BLaER1 (cell line): ENCODE measurements around the gene PDE1C.

Experiments used
- H3K27ac ChIP-seq: shearing (Covaris generic); formaldehyde crosslinking; 2 replicates; pipeline ENCODE4 v1.8.1; 2022
- H3K27me3 ChIP-seq: shearing (Covaris generic); formaldehyde crosslinking; 2 replicates; pipeline ENCODE4 v1.8.1; 2022
- H3K36me3 ChIP-seq: shearing (Covaris generic); formaldehyde crosslinking; 2 replicates; pipeline ENCODE4 v1.8.1; 2022
- H3K4me1 ChIP-seq: shearing (Covaris generic); formaldehyde crosslinking; 2 replicates; pipeline ENCODE4 v1.8.1; 2022
- H3K4me2 ChIP-seq: shearing (Covaris generic); formaldehyde crosslinking; 2 replicates; pipeline ENCODE4 v1.8.1; 2022
- H3K4me3 ChIP-seq: shearing (Covaris generic); formaldehyde crosslinking; 2 replicates; pipeline ENCODE4 v1.8.1; 2022
- H3K9ac ChIP-seq: shearing (Covaris generic); formaldehyde crosslinking; 2 replicates; pipeline ENCODE4 v1.8.1; 2022
- H3K9me3 ChIP-seq: shearing (Covaris generic); formaldehyde crosslinking; 2 replicates; pipeline ENCODE4 v1.8.1; 2022
- H4K20me1 ChIP-seq: shearing (Covaris generic); formaldehyde crosslinking; 2 replicates; pipeline ENCODE4 v1.8.1; 2022
- Cebpa-rat ChIP-seq: shearing (Covaris generic); IDR thresholded peaks from 2 replicates; pipeline ENCODE4 v1.8.1; 2022

PDE1C gene

GRCh38 chr7:32001948-32002347, 68.3 kb downstream of the PDE1C start:
- H3K4me1 ChIP-seq: no peaks in the 10 kb centered on the region
- H4K20me1 ChIP-seq: no peaks in the 10 kb centered on the region
- H3K27ac ChIP-seq: no peak overlapping the region
- no peak overlapping the region for H3K9ac ChIP-seq
- no peak for TF ChIP-seq Cebpa-rat
- H3K4me3 ChIP-seq: no peak overlapping the region
- no peaks in the 10 kb centered on the region for H3K27me3 ChIP-seq
- no peaks in the 10 kb centered on the region for H3K36me3 ChIP-seq
- no peak overlapping the region for H3K4me2 ChIP-seq
- H3K9me3 ChIP-seq: peaks cover 19% of the 10 kb centered on the region

- H3K4me1 ChIP-seq: no peaks in the 10 kb centered on the region
- no peak for TF ChIP-seq Cebpa-rat
- H3K27me3 ChIP-seq: no peaks in the 10 kb centered on the region
- H3K27ac ChIP-seq: no peak overlapping the region
- no peak overlapping the region for H3K9ac ChIP-seq
- H3K36me3 ChIP-seq: no peaks in the 10 kb centered on the region
- H3K4me2 ChIP-seq: no peak overlapping the region
- H3K4me3 ChIP-seq: no peak overlapping the region
- H4K20me1 ChIP-seq: no peaks in the 10 kb centered on the region
- H3K9me3 ChIP-seq: peaks cover 12% of the 10 kb centered on the region
Observed at GRCh38 chr7:31997423-31997822, 72.8 kb downstream of the PDE1C start.

- no peak overlapping the region for H3K27ac ChIP-seq
- TF ChIP-seq Cebpa-rat: no peak
- no peaks in the 10 kb centered on the region for H3K36me3 ChIP-seq
- no peaks in the 10 kb centered on the region for H3K9me3 ChIP-seq
- H3K4me1 ChIP-seq: peaks cover 10% of the 10 kb centered on the region
- H3K4me3 ChIP-seq: no peak overlapping the region
- no peaks in the 10 kb centered on the region for H4K20me1 ChIP-seq
- H3K9ac ChIP-seq: no peak overlapping the region
- no peaks in the 10 kb centered on the region for H3K27me3 ChIP-seq
- H3K4me2 ChIP-seq: no peak overlapping the region
Observed at GRCh38 chr7:31995134-31995533, 75.1 kb downstream of the PDE1C start.

DNA sequence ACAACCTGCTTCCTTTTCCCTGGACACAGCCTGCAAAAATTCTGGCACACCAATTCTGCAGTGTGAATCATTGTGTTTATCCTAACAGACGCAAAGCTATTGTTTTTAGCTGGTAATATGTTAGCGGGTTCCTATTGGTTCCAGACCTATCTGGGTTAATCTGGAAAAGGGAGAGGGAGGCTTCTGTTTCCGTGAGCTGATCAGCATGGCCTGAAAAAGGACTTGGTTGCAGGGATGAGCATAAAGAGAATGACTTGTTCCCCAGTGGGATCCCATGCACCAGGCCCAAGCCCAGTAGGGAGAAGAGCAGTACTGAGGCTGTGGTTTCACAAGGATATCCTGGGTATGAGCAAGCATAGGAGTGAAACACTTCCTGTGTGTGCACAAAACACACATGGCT, 78.4 kb downstream of the PDE1C start:
- H3K9ac ChIP-seq: no peak overlapping the region
- H3K27me3 ChIP-seq: no peaks in the 10 kb centered on the region
- no peak overlapping the region for H3K4me3 ChIP-seq
- no peaks in the 10 kb centered on the region for H3K9me3 ChIP-seq
- H3K36me3 ChIP-seq: no peaks in the 10 kb centered on the region
- H3K4me2 ChIP-seq: peak overlapping the region; percentile 49
- no peaks in the 10 kb centered on the region for H4K20me1 ChIP-seq
- peaks cover 10% of the 10 kb centered on the region for H3K4me1 ChIP-seq
- no peak for TF ChIP-seq Cebpa-rat
- no peak overlapping the region for H3K27ac ChIP-seq

DNA sequence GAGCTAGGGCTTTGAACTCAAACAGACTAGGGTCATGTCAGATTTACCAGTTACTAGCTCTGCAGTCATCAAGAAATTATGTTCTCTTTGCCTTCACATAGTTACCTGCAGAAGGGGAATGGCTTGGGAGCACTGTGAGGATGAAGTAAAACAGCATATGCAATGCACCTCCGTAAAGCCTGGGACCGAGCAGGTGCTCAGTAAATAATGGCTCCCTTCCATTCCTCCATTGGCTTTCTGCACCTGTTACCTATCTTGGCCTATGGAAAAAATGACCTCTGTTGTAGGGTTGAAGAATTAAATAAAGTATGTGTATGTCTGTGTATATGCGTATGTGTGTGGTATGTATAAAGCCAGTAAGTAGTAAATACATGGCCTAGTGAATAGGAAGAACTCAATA, 78.8 kb downstream of the PDE1C start:
- no peak overlapping the region for H3K4me2 ChIP-seq
- H3K36me3 ChIP-seq: no peaks in the 10 kb centered on the region
- H3K9ac ChIP-seq: no peak overlapping the region
- H3K4me3 ChIP-seq: no peak overlapping the region
- H3K9me3 ChIP-seq: no peaks in the 10 kb centered on the region
- no peak overlapping the region for H3K27ac ChIP-seq
- TF ChIP-seq Cebpa-rat: no peak
- no peaks in the 10 kb centered on the region for H3K27me3 ChIP-seq
- no peaks in the 10 kb centered on the region for H4K20me1 ChIP-seq
- H3K4me1 ChIP-seq: peaks cover 10% of the 10 kb centered on the region

DNA sequence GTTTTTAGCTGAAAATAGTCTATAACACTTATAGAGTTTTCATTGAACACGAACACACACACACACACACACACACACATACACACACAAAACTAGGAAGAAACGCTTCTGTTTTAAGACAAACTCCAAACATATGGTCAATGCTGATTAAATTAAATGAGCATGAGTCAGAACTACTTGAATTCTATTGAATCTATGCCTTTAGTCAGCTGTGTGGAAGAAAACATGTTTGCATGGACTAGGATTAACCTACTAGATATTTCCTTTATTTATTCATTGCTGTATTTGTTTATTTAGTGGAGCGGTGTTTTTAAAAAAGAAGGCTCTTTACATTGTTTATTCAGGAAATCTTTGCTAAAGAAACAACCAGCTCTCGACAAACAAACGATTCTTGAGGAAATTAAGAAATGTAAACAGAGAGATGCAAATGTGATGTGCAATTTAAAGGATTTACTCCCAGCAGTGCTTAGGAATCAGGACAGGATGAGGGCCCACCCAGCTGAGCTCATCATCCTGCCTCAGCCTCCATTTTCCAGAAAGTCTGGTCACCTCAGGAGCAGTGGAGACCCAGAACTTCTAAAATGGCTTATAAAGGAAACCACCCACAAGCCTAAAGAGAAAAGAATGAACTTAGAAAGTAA, 83.2 kb downstream of the PDE1C start:
- Histone ChIP-seq H4K20me1 (no peaks in the 10 kb centered on the region), H3K9me3 (no peaks in the 10 kb centered on the region), H3K27me3 (no peaks in the 10 kb centered on the region), H3K27ac (no peak overlapping the region), H3K4me2 (no peak overlapping the region), H3K4me1 (peaks cover 6% of the 10 kb centered on the region), H3K4me3 (no peak overlapping the region), H3K9ac (no peak overlapping the region), H3K36me3 (no peaks in the 10 kb centered on the region)
- TF ChIP-seq Cebpa-rat: no peak

DNA sequence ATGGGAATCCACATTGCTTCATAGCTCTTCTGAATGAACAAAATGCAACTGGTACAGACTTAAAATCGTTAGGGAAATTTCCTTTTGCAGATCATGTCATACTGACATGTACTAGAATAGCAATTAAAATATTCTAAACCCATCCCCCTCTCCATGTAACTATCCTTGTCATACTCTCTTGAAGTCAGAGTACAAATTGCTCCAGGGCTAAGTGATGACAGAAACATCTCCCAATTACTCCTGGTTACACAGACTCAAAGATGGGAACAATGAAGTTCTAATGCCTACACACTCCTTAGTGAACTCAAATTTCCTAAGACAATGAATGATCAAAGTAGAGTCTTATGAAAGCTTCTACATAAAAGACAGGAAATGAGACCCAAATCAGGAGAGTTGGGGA, 87.2 kb downstream of the PDE1C start:
- no peaks in the 10 kb centered on the region for H3K4me1 ChIP-seq

DNA sequence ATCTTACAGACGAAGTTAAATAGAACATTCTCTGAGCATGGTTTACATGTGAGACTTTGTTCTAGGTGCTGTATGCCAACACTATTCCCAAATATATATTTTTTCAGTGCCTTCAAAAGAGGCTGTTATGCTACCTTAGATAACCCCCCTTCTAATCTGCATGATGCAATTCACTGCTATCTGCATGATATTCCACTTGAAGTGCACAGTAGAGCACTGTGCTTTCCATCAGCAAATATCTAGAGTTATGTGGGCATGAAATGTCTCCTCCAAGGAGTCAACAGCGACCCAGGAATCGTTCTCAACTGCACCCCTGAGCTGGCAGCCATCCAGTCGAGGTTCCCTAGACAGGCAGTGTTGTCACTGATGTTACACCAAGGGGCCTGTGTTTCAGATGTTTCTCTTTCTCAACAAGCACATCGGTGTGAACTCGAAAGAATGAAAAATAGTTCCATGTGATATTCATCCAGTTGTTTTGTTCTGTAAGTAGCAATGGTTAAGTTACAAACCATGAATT, 88.3 kb downstream of the PDE1C start:
- no peak for TF ChIP-seq Cebpa-rat
- Histone ChIP-seq H3K27ac (no peak overlapping the region), H3K36me3 (no peaks in the 10 kb centered on the region), H3K4me3 (no peak overlapping the region), H4K20me1 (no peaks in the 10 kb centered on the region), H3K4me1 (no peaks in the 10 kb centered on the region), H3K9ac (no peak overlapping the region), H3K9me3 (peaks cover 6% of the 10 kb centered on the region; the same call in 1 of the 2 replicates), H3K27me3 (no peaks in the 10 kb centered on the region), H3K4me2 (no peak overlapping the region)

More for the DNA sequence above, 87.2 kb downstream of the PDE1C start:
- Histone ChIP-seq H3K36me3 (no peaks in the 10 kb centered on the region), H4K20me1 (no peaks in the 10 kb centered on the region), H3K9ac (no peak overlapping the region), H3K4me2 (no peak overlapping the region), H3K27ac (no peak overlapping the region), H3K4me3 (no peak overlapping the region), H3K27me3 (no peaks in the 10 kb centered on the region), H3K9me3 (no peaks in the 10 kb centered on the region)
- no peak for TF ChIP-seq Cebpa-rat

DNA sequence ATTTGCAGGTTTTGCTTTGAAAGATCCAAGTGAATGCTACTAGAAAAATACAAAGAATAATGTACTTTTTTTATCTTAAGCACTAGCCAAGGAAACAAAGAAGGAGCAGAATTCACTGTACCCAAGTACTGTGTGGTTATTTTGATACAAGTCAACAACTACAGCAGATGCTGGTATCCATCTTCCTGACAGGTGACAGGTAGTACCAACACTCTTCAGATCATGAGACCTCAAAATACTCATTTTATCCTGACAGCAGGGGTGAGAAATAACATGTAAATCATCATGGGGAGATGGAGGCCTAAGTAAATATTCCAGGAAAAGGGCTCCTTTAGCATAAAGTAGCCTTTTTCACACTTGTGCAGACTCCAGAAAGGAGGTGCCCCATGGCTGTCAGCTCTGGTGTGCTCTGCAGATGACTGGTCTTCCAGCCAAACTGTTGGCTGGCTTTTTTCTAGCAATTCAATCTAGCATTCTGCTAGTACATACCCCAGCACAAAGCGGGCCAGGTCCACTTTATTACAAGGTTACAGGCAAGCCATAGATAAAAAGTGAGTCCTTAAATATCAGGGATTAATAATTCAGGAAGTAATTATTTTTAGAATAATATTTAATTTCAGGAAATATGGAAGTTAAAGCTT, 90.4 kb downstream of the PDE1C start:
- Histone ChIP-seq H3K9me3 (peaks cover 6% of the 10 kb centered on the region; the same call in 1 of the 2 replicates), H3K9ac (no peak overlapping the region), H4K20me1 (no peaks in the 10 kb centered on the region), H3K27me3 (no peaks in the 10 kb centered on the region), H3K4me2 (no peak overlapping the region), H3K36me3 (no peaks in the 10 kb centered on the region), H3K27ac (no peak overlapping the region), H3K4me1 (no peaks in the 10 kb centered on the region), H3K4me3 (no peak overlapping the region)
- TF ChIP-seq Cebpa-rat: no peak

DNA sequence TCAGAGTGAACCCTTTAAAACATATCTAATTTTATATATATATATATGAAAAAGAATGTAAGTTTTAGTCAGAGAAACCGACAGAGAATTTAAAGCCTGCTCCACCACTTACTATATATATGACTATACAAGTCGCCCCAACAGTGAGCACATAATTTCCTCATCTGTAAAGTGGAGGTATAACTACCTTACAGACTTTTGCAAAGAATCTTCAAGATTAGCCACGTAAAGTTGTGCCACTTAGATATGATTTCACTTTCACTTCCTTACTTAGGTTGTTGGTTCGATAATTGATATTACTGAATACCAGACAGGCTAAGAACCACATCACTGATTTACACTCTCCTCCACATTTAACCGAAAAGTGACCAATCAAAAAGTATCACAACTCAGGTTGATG, 94.7 kb downstream of the PDE1C start:
- H3K27ac ChIP-seq: no peak overlapping the region

More for the DNA sequence above, 94.7 kb downstream of the PDE1C start:
- Histone ChIP-seq H3K4me1 (no peaks in the 10 kb centered on the region), H3K9me3 (peaks cover 6% of the 10 kb centered on the region; the same call in 1 of the 2 replicates), H3K9ac (no peak overlapping the region), H4K20me1 (no peaks in the 10 kb centered on the region), H3K27me3 (no peaks in the 10 kb centered on the region), H3K4me2 (no peak overlapping the region), H3K36me3 (no peaks in the 10 kb centered on the region), H3K4me3 (no peak overlapping the region)
- no peak for TF ChIP-seq Cebpa-rat
